ENCODE measurements around the gene FLNC.

FLNC gene

DNA sequence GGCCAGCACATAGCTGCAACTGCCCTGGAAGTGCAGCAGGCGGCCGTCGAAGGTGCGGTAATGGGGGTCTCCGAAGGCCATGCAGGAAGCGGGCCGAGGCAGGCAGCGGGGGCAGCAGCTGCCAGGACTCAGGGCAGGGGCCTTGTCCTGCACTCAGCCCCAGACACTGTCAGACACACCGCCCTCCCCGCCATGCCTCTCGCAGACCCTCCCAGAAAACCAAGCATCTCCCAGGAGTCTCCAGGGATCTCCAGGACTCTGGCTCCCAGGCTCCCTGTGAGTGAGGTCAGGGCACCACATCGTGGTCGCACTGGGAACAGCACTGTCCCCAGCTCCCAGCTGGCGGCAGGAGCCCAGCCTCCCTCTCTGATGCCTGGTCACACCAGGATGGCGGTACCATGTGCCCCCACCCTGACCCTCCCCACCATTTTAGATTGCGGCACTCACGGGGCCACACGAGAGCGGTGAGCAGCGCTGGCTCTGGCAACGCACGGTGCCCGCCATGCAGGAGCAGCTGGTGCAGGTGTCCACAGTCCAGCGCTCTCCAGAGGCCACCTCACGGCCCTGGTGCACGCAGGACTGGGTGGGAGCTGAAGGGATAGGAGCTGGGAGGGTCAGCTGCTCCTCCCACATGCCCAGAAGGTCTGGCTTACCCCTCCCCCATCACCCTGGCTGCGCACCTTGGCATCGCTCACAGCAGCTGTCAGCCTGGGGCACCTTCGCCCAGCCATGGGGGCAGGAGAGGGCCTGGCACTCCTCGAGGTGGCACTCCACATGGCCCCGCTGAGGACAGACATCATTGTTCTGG lies 49.9 kb downstream of the FLNC start:
- peak; percentile 89 for DNase-seq (ENCODE audit: extremely low spot score)
- TF ChIP-seq ZNF384 (IDR thresholded peaks at IDR 0.05) (no peak), L3MBTL2 (conservative IDR thresholded peaks at IDR 0.05) (no peak), SP1 (IDR thresholded peaks at IDR 0.05) (no peak), ELF4 (IDR thresholded peaks at IDR 0.05) (no peak), BHLHE40 (IDR thresholded peaks at IDR 0.05; ENCODE audit: borderline replicate concordance) (no peak), ARNT (IDR thresholded peaks at IDR 0.05) (no peak), TARDBP (IDR thresholded peaks at IDR 0.05) (no peak), FOXA1 (IDR thresholded peaks at IDR 0.05) (no peak), FOXM1 (IDR thresholded peaks at IDR 0.05; ENCODE audit: borderline replicate concordance) (no peak), HDGF (IDR thresholded peaks at IDR 0.05; ENCODE audit: borderline replicate concordance) (no peak), FOXK2 (IDR thresholded peaks at IDR 0.05) (no peak), SUZ12 (IDR thresholded peaks at IDR 0.05) (no peak), LEF1 (IDR thresholded peaks at IDR 0.05; ENCODE audit: borderline replicate concordance) (no peak), NFRKB (IDR thresholded peaks at IDR 0.05) (no peak), CTBP1 (IDR thresholded peaks at IDR 0.05; ENCODE audit: borderline replicate concordance) (no peak)
- TF ChIP-seq, protein P1, sequence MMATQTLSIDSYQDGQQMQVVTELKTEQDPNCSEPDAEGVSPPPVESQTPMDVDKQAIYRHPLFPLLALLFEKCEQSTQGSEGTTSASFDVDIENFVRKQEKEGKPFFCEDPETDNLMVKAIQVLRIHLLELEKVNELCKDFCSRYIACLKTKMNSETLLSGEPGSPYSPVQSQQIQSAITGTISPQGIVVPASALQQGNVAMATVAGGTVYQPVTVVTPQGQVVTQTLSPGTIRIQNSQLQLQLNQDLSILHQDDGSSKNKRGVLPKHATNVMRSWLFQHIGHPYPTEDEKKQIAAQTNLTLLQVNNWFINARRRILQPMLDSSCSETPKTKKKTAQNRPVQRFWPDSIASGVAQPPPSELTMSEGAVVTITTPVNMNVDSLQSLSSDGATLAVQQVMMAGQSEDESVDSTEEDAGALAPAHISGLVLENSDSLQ (IDR thresholded peaks at IDR 0.05), result no peak
- POLR2A ChIA-PET, result interaction anchor here (4.3 kb wide), 1 partner anchor 18 kb away, joined by 20 read pairs; the partner anchor contains the start of gene ATP6V1F
- CTCF ChIA-PET, result interaction anchor here (0.5 to 2.4 kb wide), 9 partner anchors 16 to 963 kb away, joined by 3 to 8 read pairs (median 4); partner anchors contain the start of gene ATP6V1F

- ChIA-PET POLR2A (interaction anchor here (4.3 kb wide), 1 partner anchor 19 kb away, joined by 20 read pairs; the partner anchor contains the start of gene ATP6V1F), CTCF (interaction anchor here (0.6 to 2.4 kb wide), 7 partner anchors 18 to 454 kb away, joined by 3 to 8 read pairs (median 4); partner anchors contain the start of gene ATP6V1F)
- DNase-seq (ENCODE audit: extremely low spot score), result no peak
- TF ChIP-seq FOXM1 (IDR thresholded peaks at IDR 0.05; ENCODE audit: borderline replicate concordance) (no peak), ARNT (IDR thresholded peaks at IDR 0.05) (no peak), SP1 (IDR thresholded peaks at IDR 0.05) (no peak), ELF4 (IDR thresholded peaks at IDR 0.05) (no peak), SUZ12 (IDR thresholded peaks at IDR 0.05) (no peak), L3MBTL2 (conservative IDR thresholded peaks at IDR 0.05) (no peak), FOXA1 (IDR thresholded peaks at IDR 0.05) (no peak), LEF1 (IDR thresholded peaks at IDR 0.05; ENCODE audit: borderline replicate concordance) (no peak), NFRKB (IDR thresholded peaks at IDR 0.05) (no peak), FOXK2 (IDR thresholded peaks at IDR 0.05) (no peak), CTBP1 (IDR thresholded peaks at IDR 0.05; ENCODE audit: borderline replicate concordance) (no peak), ZNF384 (IDR thresholded peaks at IDR 0.05) (no peak)
Measured at GRCh38 chr7:128880791-128881457, 50.7 kb downstream of the FLNC start.

DNA sequence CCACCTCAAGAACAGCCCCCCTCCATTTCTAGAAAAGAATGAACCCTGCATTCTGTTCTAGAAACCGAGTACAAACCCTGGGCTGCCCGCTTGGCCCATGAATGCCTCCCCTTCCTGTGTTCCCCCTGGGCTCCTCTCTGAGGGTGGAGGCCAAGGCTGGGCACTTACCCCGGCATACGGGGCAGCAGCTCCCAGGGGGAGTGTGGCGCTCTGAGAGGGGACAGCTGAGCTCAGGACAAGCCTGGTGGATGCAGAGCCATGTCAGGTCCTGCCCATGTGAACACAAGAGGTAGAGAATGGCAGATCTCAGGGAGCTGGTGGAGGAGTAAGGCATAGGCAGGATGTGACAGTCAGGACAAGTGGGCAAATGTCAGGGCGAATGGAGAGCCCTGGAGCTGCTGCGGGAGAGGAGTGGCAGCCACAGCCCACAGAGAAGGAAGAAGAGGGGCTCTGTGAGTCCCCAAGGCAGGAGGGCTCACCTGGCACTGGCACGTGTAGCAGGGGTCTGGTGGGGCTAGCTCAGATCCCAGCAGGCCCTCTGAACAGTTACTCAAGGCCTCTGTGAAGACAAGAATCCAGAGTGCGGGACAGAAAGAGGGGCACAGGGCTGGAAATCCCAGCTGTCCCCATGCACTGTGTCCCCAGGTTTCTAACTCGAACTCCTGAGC lies 51.4 kb downstream of the FLNC start:
- no peak for DNase-seq (ENCODE audit: extremely low spot score)
- ChIA-PET CTCF (interaction anchor here (0.6 to 2.0 kb wide), 6 partner anchors 14 to 261 kb away, joined by 3 to 7 read pairs (median 4); partner anchors contain the start of gene ATP6V1F), POLR2A (interaction anchor here (1.4 to 4.3 kb wide), 2 partner anchors 19 kb away, joined by 4 to 20 read pairs; partner anchors contain the start of gene ATP6V1F)
- no peak for TF ChIP-seq NFRKB (IDR thresholded peaks at IDR 0.05)
- no peak for TF ChIP-seq TARDBP (IDR thresholded peaks at IDR 0.05)
- no peak for TF ChIP-seq FOXA1 (IDR thresholded peaks at IDR 0.05)
- TF ChIP-seq ZNF384 (IDR thresholded peaks at IDR 0.05), result no peak
- no peak for TF ChIP-seq FOXK2 (IDR thresholded peaks at IDR 0.05)
- no peak for TF ChIP-seq L3MBTL2 (conservative IDR thresholded peaks at IDR 0.05)
- TF ChIP-seq, protein P1 (IDR thresholded peaks at IDR 0.05), result no peak
- TF ChIP-seq BHLHE40 (IDR thresholded peaks at IDR 0.05; ENCODE audit: borderline replicate concordance), result no peak
- no peak for TF ChIP-seq ARNT (IDR thresholded peaks at IDR 0.05)
- no peak for TF ChIP-seq LEF1 (IDR thresholded peaks at IDR 0.05; ENCODE audit: borderline replicate concordance)
- no peak for TF ChIP-seq HDGF (IDR thresholded peaks at IDR 0.05; ENCODE audit: borderline replicate concordance)
- TF ChIP-seq CTBP1 (IDR thresholded peaks at IDR 0.05; ENCODE audit: borderline replicate concordance), result no peak
- TF ChIP-seq FOXM1 (IDR thresholded peaks at IDR 0.05; ENCODE audit: borderline replicate concordance), result no peak
- TF ChIP-seq ELF4 (IDR thresholded peaks at IDR 0.05), result no peak
- no peak for TF ChIP-seq SP1 (IDR thresholded peaks at IDR 0.05)
- no peak for TF ChIP-seq SUZ12 (IDR thresholded peaks at IDR 0.05)

DNA sequence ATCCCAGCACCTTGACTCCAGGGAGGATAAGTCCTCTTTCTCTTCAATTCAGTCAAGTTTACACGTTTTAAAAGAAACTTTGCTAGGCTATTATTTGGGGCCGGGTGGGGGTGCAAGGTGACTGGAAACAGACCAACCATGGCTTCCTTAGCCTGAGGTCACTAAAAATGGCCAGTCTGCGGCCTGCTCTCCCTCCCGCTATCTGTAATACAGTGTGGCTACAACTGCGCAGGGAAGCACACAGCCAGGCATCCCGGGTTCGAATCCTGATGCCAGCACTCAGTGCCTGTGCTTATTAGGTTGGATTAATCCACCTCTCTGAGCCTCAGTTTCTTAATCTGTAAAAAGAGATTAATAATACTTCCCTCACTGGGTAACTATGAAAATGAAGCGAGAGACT lies 51.9 kb downstream of the FLNC start:
- TF ChIP-seq FOXM1 (IDR thresholded peaks at IDR 0.05; ENCODE audit: borderline replicate concordance) (no peak), ARNT (IDR thresholded peaks at IDR 0.05) (no peak), BHLHE40 (IDR thresholded peaks at IDR 0.05; ENCODE audit: borderline replicate concordance) (no peak)
- TF ChIP-seq, protein P1 (IDR thresholded peaks at IDR 0.05), result no peak
- no peak for DNase-seq (ENCODE audit: extremely low spot score)
- ChIA-PET POLR2A (interaction anchor here (1.4 kb wide), 1 partner anchor 20 kb away, joined by 4 read pairs; the partner anchor contains the start of gene ATP6V1F), CTCF (interaction anchor here (0.8 kb wide), 1 partner anchor 15 kb away, joined by 3 read pairs; no protein-coding TSS in a partner anchor)
